Measurements from ENCODE around the gene LTO1.

- TF ChIP-seq CTCF (IDR thresholded peaks at IDR 0.05), result no peak
- TF ChIP-seq ZFX (IDR thresholded peaks at IDR 0.05; ENCODE audit: borderline replicate concordance), result no peak
Observed at GRCh38 chr11:69637941-69638871, 36.9 kb downstream of the LTO1 start.
